K562 (cell line): Measurements from ENCODE around the gene CGNL1. TPM values are rescaled to one million over a fixed set of nuclear protein-coding genes. Genes with fewer than 3 reads are reported as not detected.

Experiments
- ATAC-seq: fragments of 200-7000 bp; cut with Tn5 transposase; 3 replicates; pipeline ENCODE4 v1.9.1; 2020; ENCODE audit warnings: moderate library complexity
- BruUV-seq: library from RNA; stranded (reverse); fragments of 400-500 nt; replicated peaks from 2 replicates; lab custom pipeline; 2021; lab: Mats Ljungman, UMichigan
- CTCF ChIA-PET: fragments of 300-600 bp; formaldehyde crosslinking; extraction: SDS; loops from one replicate; lab custom pipeline; 2021; ENCODE audit warnings: low intra/inter-chr PET ratio; lab: Yijun Ruan, JAX
- POLR2A ChIA-PET: fragments of 300-600, 350-650 bp; sonication (Branson Sonifier 250); formaldehyde crosslinking; extraction: SDS; loops from one replicate; lab custom pipeline; 2021; ENCODE audit warnings: antibody characterized with exemption, inconsistent platforms; lab: Yijun Ruan, JAX
- DNase-seq, 4 experiments: peaks; one replicate each; pipeline versions ENCODE4 v3.0.0 to v3.0.0-alpha.2; 2011 to 2018; ENCODE audit warnings: low spot score in 3 of 4, mixed read lengths in 3 of 4; ENCODE audit errors: extremely low read depth in 1 of 4
- FAIRE-seq: peaks from 2 replicates; lab custom pipeline; 2011; peaks lifted over from hg19 to GRCh38; lab: Jason Lieb, UNC
- H2AFZ ChIP-seq: 2 replicates; pipeline ENCODE4 v1.6.0; 2011; ENCODE audit warnings: low read depth, low read length, control low read depth, inconsistent platforms
- H3K27ac ChIP-seq: fragments of 200-600 bp; 3 replicates; pipeline ENCODE4 v1.8.0; 2011; ENCODE audit warnings: low read depth, mild to moderate bottlenecking, control low read depth, inconsistent platforms, low read length, moderate library complexity, mixed read lengths; ENCODE audit errors: extremely low read depth
- H3K27me3 ChIP-seq, 2 experiments: fragments of 300-600 bp in 1 of 2; 2 replicates in 1 of 2; 3 replicates in 1 of 2; pipeline versions ENCODE4 v1.6.0 to v1.8.0; 2011; ENCODE audit warnings: inconsistent platforms in 2 of 2, low read length in 2 of 2, mild to moderate bottlenecking in 1 of 2, mixed read lengths in 1 of 2, moderate library complexity in 1 of 2; ENCODE audit not compliant: control insufficient read depth in 2 of 2, insufficient read depth in 2 of 2
- H3K36me3 ChIP-seq: fragments of 300-600 bp; 3 replicates; pipeline ENCODE4 v1.8.0; 2011; ENCODE audit warnings: mild to moderate bottlenecking, low read length, inconsistent platforms; ENCODE audit not compliant: control insufficient read depth, insufficient read depth
- H3K4me1 ChIP-seq, 2 experiments: fragments of 200-600 bp in 1 of 2; replicated peaks in 1 of 2; 2 replicates in 1 of 2; 3 replicates in 1 of 2; pipeline versions ENCODE4 v1.5.1 to v1.8.0; 2011; ENCODE audit warnings: inconsistent platforms in 2 of 2, low read length in 2 of 2, mild to moderate bottlenecking in 1 of 2, mixed read lengths in 1 of 2, moderate library complexity in 1 of 2; ENCODE audit not compliant: control insufficient read depth in 2 of 2, insufficient read depth in 2 of 2
- H3K4me2 ChIP-seq: 2 replicates; pipeline ENCODE4 v1.6.1; 2011; ENCODE audit warnings: low read length, control low read depth, inconsistent platforms, mixed read lengths; ENCODE audit not compliant: insufficient read depth
- H3K4me3 ChIP-seq: fragments of 200-600 bp; sonication (generic), shearing (Covaris generic); 2 replicates; pipeline ENCODE4 v1.5.1; 2016; ENCODE audit warnings: control low read depth, inconsistent platforms
- H3K79me2 ChIP-seq: fragments of 200-600 bp; 3 replicates; pipeline ENCODE4 v1.8.0; 2011; ENCODE audit warnings: low read length, inconsistent platforms; ENCODE audit not compliant: control insufficient read depth, insufficient read depth
- H3K9ac ChIP-seq, 2 experiments: 2 replicates each; pipeline versions ENCODE4 v1.6.0 to v1.6.1; 2011; ENCODE audit warnings: low read depth in 2 of 2, low read length in 2 of 2, control low read depth in 1 of 2, inconsistent platforms in 1 of 2, mild to moderate bottlenecking in 1 of 2, mixed read lengths in 1 of 2; ENCODE audit not compliant: insufficient read depth in 1 of 2
- H3K9me1 ChIP-seq: one replicate; pipeline ENCODE4 v1.6.0; 2011; ENCODE audit warnings: inconsistent platforms, mild to moderate bottlenecking, low read length, moderate library complexity; ENCODE audit not compliant: control insufficient read depth, insufficient read depth
- H3K9me3 ChIP-seq: replicated peaks from 2 replicates; pipeline ENCODE4 v1.5.1; 2011; ENCODE audit warnings: low read depth, low read length, inconsistent platforms; ENCODE audit not compliant: control insufficient read depth, insufficient read depth
- H4K20me1 ChIP-seq: replicated peaks from 2 replicates; pipeline ENCODE4 v1.6.1; 2011; ENCODE audit warnings: low read length, inconsistent platforms, mixed read lengths; ENCODE audit not compliant: control insufficient read depth, insufficient read depth
- MYNN ChIP-seq, 2 experiments: sonication (generic); formaldehyde crosslinking in 1 of 2; IDR thresholded peaks; 2 replicates each; pipeline versions ENCODE4 v1.5.0 to v1.6.1; 2016 to 2020; ENCODE audit warnings: antibody characterized with exemption in 1 of 2, missing genetic modification reagents in 1 of 2
- NR2F6 ChIP-seq: fragments of 450-650 bp; formaldehyde crosslinking; IDR thresholded peaks from 2 replicates; pipeline ENCODE4 v1.4.0; 2020; ENCODE audit warnings: mild to moderate bottlenecking
- POLR2AphosphoS2 ChIP-seq: IDR thresholded peaks from 2 replicates; pipeline ENCODE4 v1.6.1; 2012; ENCODE audit warnings: low read length, improper control_type of control experiment
- POLR3G ChIP-seq: IDR thresholded peaks from 2 replicates; pipeline ENCODE4 v1.6.1; 2011; ENCODE audit not compliant: insufficient read length, insufficient replicate concordance; ENCODE audit errors: extremely low read depth
- RBM25 ChIP-seq: fragments of 200-400 bp; formaldehyde crosslinking; IDR thresholded peaks from 2 replicates; pipeline ENCODE4 v1.6.1; 2018; ENCODE audit warnings: low read length, low read depth, moderate library complexity; ENCODE audit not compliant: severe bottlenecking
- SRSF1 ChIP-seq: fragments of 200-400 bp; formaldehyde crosslinking; IDR thresholded peaks from 2 replicates; pipeline ENCODE4 v1.6.1; 2017; ENCODE audit warnings: mild to moderate bottlenecking, low read depth, low read length, moderate library complexity
- TARDBP ChIP-seq: fragments of 450-650 bp; IDR thresholded peaks from 2 replicates; pipeline ENCODE4 v1.6.1; 2016
- TFAM ChIP-seq: fragments of 250-450 bp; sonication (Bioruptor Pico); conservative IDR thresholded peaks from 2 replicates; pipeline ENCODE4 v1.5.0; 2021; ENCODE audit warnings: mild to moderate bottlenecking, moderate library complexity
- ZMIZ1 ChIP-seq, 2 experiments: fragments of 150-350 bp in 1 of 2; IDR thresholded peaks; 2 replicates each; pipeline ENCODE4 v1.6.1; 2012 to 2016; ENCODE audit warnings: low read depth in 2 of 2, low read length in 2 of 2, mild to moderate bottlenecking in 1 of 2, moderate library complexity in 1 of 2
- ZNF3 ChIP-seq: fragments of 250-450 bp; sonication (Bioruptor Pico); IDR thresholded peaks from 2 replicates; pipeline ENCODE4 v1.5.0; 2021; ENCODE audit warnings: mild to moderate bottlenecking, moderate library complexity
- ZNF431 ChIP-seq: sonication (generic); formaldehyde crosslinking; IDR thresholded peaks from 2 replicates; pipeline ENCODE4 v1.8.0; 2022; ENCODE audit warnings: mild to moderate bottlenecking, missing genetic modification reagents
- ZNF511 ChIP-seq: sonication (generic); formaldehyde crosslinking; IDR thresholded peaks from 2 replicates; pipeline ENCODE4 v1.8.0; 2022; ENCODE audit warnings: mild to moderate bottlenecking, missing genetic modification reagents
- ZNF699 ChIP-seq: fragments of 250-450 bp; sonication (Bioruptor Pico); IDR thresholded peaks from 2 replicates; pipeline ENCODE4 v1.8.0; 2021; ENCODE audit warnings: mild to moderate bottlenecking, moderate library complexity; ENCODE audit not compliant: insufficient replicate concordance
- WGBS: fragments of 100-300 bp; shearing (Covaris generic); methylation state at CpG from one replicate; pipeline ENCODE4 v1.1.6; 2016; ENCODE audit warnings: low coverage, mixed read lengths; ENCODE audit not compliant: insufficient coverage; ENCODE audit errors: missing lambda C conversion rate; 5-methylcytosine and 5-hydroxymethylcytosine counted together
- in situ Hi-C: fragments of 300-500 bp; cut with MboI; formaldehyde crosslinking; loops from 4 replicates; pipeline ENCODE4 v1.15.0; 2018; ENCODE audit warnings: inconsistent platforms, mixed read lengths
- intact Hi-C: fragments of 100-400 bp; cut with micrococcal nuclease; formaldehyde crosslinking; loops from 2 replicates; pipeline ENCODE4 v1.14.2; 2022
- polyA plus RNA-seq, 8 experiments: library from polyadenylated mRNA; depleted of rRNA in 4 of 8; stranded (reverse) in 5 of 8; unstranded in 3 of 8; fragments of >200 nt; fragmentation: Nextera tagmentation in 2 of 8; fragmentation: Illumina TruSeq in 1 of 8; extraction: Ambion mirVana in 2 of 8; extraction: Trizol in 1 of 8; gene quantifications; 2 replicates each; pipeline versions ENCODE4 v1.2.1 to v1.2.3, GENCODE V29; 2011 to 2014; ENCODE audit warnings: inconsistent platforms in 1 of 8, missing spikeins in 1 of 8
- total RNA-seq, 7 experiments: library from RNA; depleted of rRNA in 6 of 7; stranded (reverse); fragments of >200 nt in 6 of 7; fragmentation: Illumina TruSeq in 2 of 7; extraction: Trizol in 2 of 7; gene quantifications; 2 replicates each; pipeline versions ENCODE4 v1.2.1 to v1.2.3, GENCODE V29; 2011 to 2021; ENCODE audit warnings: low replicate concordance in 1 of 7

CGNL1 gene
- total and polyA plus RNA-seq, 9 of the 15 experiments (the other 6 are each of a cell fraction or from before 2014, with no cell fraction given) = 0.01 to 0.07 TPM; not detected in 7

DNA sequence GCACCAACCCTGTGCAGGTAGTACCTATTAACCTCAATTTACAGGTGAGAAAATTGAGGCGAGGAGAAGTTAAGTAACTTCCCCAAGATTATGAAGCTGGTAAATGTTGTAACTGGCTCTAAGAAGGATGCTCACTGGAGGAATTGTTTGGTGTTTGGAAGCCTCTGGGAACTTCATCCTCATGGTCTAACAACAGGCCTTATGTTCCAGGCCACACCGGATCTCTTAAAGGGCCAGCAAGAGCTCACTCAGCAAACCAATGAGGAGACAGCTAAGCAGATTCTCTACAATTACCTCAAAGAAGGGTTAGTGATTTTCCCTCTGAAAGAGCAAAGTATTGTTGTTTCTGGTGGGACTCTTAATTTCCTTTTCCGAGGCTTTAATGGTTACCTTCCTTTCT is 63.9 kb downstream of the CGNL1 start:
- ATAC-seq = no peak
- no peaks in the 10 kb centered on the region for H3K9me3 ChIP-seq
- H4K20me1 ChIP-seq = no peaks in the 10 kb centered on the region
- no peak overlapping the region for H3K27ac ChIP-seq
- in situ Hi-C loops (no loop called here), intact Hi-C loops (no loop called here)
- no peaks in the 10 kb centered on the region for H3K36me3 ChIP-seq
- peaks cover 26 to 38% of the 10 kb centered on the region in 2 experiments for H3K27me3 ChIP-seq
- POLR2A ChIA-PET = interaction anchor here (0.7 kb wide), 1 partner anchor 28 kb away, joined by 3 read pairs; no protein-coding TSS in a partner anchor
- H2AFZ ChIP-seq = no peak overlapping the region
- no peak overlapping the region for H3K9ac ChIP-seq
- CTCF ChIA-PET = no interaction called here
- H3K4me2 ChIP-seq = no peak overlapping the region
- H3K79me2 ChIP-seq = no peaks in the 10 kb centered on the region
- peaks cover 0 to 4% of the 10 kb centered on the region in 2 experiments; a peak in 1 of 5 replicates for H3K4me1 ChIP-seq
- no peaks in the 10 kb centered on the region for H3K9me1 ChIP-seq
- BruUV-seq = no TSS peak
- DNase-seq = no peak
- no peak overlapping the region for H3K4me3 ChIP-seq
- 0% methylated on average over 3 of the region's 3 CpGs for whole genome bisulfite sequencing
- FAIRE-seq = no peak
- TF ChIP-seq ZNF3 (CRISPR knock-in tag) (no peak), ZNF431 (CRISPR knock-in tag) (no peak), MYNN (IDR thresholded peaks at IDR 0.05) (no peak), MYNN (CRISPR knock-in tag; IDR thresholded peaks at IDR 0.05) (no peak), ZNF699 (CRISPR knock-in tag) (no peak), ZMIZ1 (IDR thresholded peaks at IDR 0.05; ENCODE audit: low read depth in 2 of 2, low read length in 2 of 2) (no peak), RBM25 (no peak), SRSF1 (no peak), TARDBP (no peak), NR2F6 (CRISPR knock-in tag) (no peak), TFAM (CRISPR knock-in tag) (no peak), POLR3G (no peak), POLR2AphosphoS2 (no peak), ZNF511 (CRISPR knock-in tag) (no peak)
